Fibroblast of lung (primary cell): ENCODE data around the gene SRRM2. TPM values are rescaled to one million over a fixed set of nuclear protein-coding genes. Genes with fewer than 3 reads are reported as not detected.

Experiments
- DNase-seq, 2 donors: peaks; one replicate each; pipeline versions ENCODE4 v3.0.0 to v3.0.0-alpha.2; 2010; ENCODE audit warnings: low read depth in 2 of 2
- H2AFZ ChIP-seq: 2 replicates; pipeline ENCODE4 v1.5.1; 2012; ENCODE audit warnings: low read length, control low read depth, inconsistent platforms
- H3K27ac ChIP-seq: 2 replicates; pipeline ENCODE4 v1.5.1; 2011; ENCODE audit warnings: low read length, control low read depth; ENCODE audit not compliant: insufficient read depth
- H3K27me3 ChIP-seq: 2 replicates; pipeline ENCODE4 v1.5.1; 2011; ENCODE audit warnings: mild to moderate bottlenecking, low read length; ENCODE audit not compliant: control insufficient read depth, insufficient read depth
- H3K36me3 ChIP-seq: 2 replicates; pipeline ENCODE4 v1.5.1; 2011; ENCODE audit warnings: low read length; ENCODE audit not compliant: control insufficient read depth, insufficient read depth
- H3K4me1 ChIP-seq: 2 replicates; pipeline ENCODE4 v1.5.1; 2011; ENCODE audit warnings: low read length; ENCODE audit not compliant: control insufficient read depth, insufficient read depth; ENCODE audit errors: extremely low read depth
- H3K4me2 ChIP-seq: 2 replicates; pipeline ENCODE4 v1.5.1; 2011; ENCODE audit warnings: low read length, control low read depth; ENCODE audit not compliant: insufficient read depth; ENCODE audit errors: extremely low read depth
- H3K4me3 ChIP-seq, 4 experiments: fragments of 200-600 bp in 1 of 4; sonication (generic) in 1 of 4; replicated peaks in 1 of 4; 2 replicates each; pipeline ENCODE4 v1.5.1; 2011 to 2016; ENCODE audit warnings: low read length in 4 of 4, low read depth in 3 of 4, mild to moderate bottlenecking in 3 of 4, control low read depth in 2 of 4, inconsistent platforms in 1 of 4, mixed read lengths in 1 of 4; ENCODE audit not compliant: insufficient read depth in 1 of 4; ENCODE audit errors: control extremely low read depth in 1 of 4
- H3K79me2 ChIP-seq: 2 replicates; pipeline ENCODE4 v1.5.1; 2012; ENCODE audit warnings: mild to moderate bottlenecking, low read length, inconsistent platforms; ENCODE audit not compliant: control insufficient read depth, insufficient read depth
- H3K9ac ChIP-seq: 2 replicates; pipeline ENCODE4 v1.5.1; 2011; ENCODE audit warnings: mild to moderate bottlenecking, low read length, control low read depth; ENCODE audit not compliant: insufficient read depth
- H3K9me3 ChIP-seq: 2 replicates; pipeline ENCODE4 v1.5.1; 2012; ENCODE audit warnings: low read depth, low read length; ENCODE audit not compliant: control insufficient read depth, insufficient read depth
- H4K20me1 ChIP-seq: 2 replicates; pipeline ENCODE4 v1.5.1; 2011; ENCODE audit warnings: low read length; ENCODE audit not compliant: control insufficient read depth, insufficient read depth; ENCODE audit errors: extremely low read depth
- CTCF ChIP-seq, 2 donors: IDR thresholded peaks in 1 of 2; conservative IDR thresholded peaks in 1 of 2; 1 replicate in 1 of 2; 2 replicates in 1 of 2; pipeline ENCODE4 v1.5.1; 2011 to 2012; ENCODE audit warnings: low read length in 2 of 2, control low read depth in 1 of 2, inconsistent platforms in 1 of 2, low read depth in 1 of 2, mild to moderate bottlenecking in 1 of 2
- EZH2 ChIP-seq: IDR thresholded peaks from 2 replicates; pipeline ENCODE4 v1.5.1; 2012; ENCODE audit warnings: low read length, control low read depth, mild to moderate bottlenecking; ENCODE audit errors: missing control alignments
- polyA plus RNA-seq, 2 donors: library from polyadenylated mRNA; depleted of rRNA in 1 of 2; stranded (reverse) in 1 of 2; unstranded in 1 of 2; fragments of >200 nt; gene quantifications; 2 replicates each; pipeline ENCODE4 v1.2.1, GENCODE V29; 2011 to 2012; ENCODE audit warnings: missing spikeins in 1 of 2
- total RNA-seq: library from RNA; depleted of rRNA; stranded (reverse); fragments of >200 nt; gene quantifications from 2 replicates; pipeline ENCODE4 v1.2.1, GENCODE V29; 2014

The SRRM2 gene
- total and polyA plus RNA-seq, 2 donors (not counting 1 experiment from before 2014, with no cell fraction given) = 55.2 to 74.3 TPM

GRCh38 chr16:2713985-2714774, 38.3 kb upstream of the SRRM2 start:
- H3K9ac ChIP-seq = no peak overlapping the region
- DNase-seq = no peak
- H3K9me3 ChIP-seq = no peaks in the 10 kb centered on the region
- no peak for TF ChIP-seq EZH2
- no peak for TF ChIP-seq CTCF (conservative IDR thresholded peaks at IDR 0.05 in 1 of 2, IDR thresholded peaks at IDR 0.05 in 1 of 2; ENCODE audit: low read depth in 1 of 2, low read length in 2 of 2)
- H3K36me3 ChIP-seq = no peaks in the 10 kb centered on the region
- H3K27me3 ChIP-seq = no peaks in the 10 kb centered on the region
- no peaks in the 10 kb centered on the region for H3K4me1 ChIP-seq
- H3K4me2 ChIP-seq = no peak overlapping the region
- H3K79me2 ChIP-seq = no peaks in the 10 kb centered on the region
- H3K27ac ChIP-seq = no peak overlapping the region
- H2AFZ ChIP-seq = no peak overlapping the region
- no peak overlapping the region for H3K4me3 ChIP-seq
- H4K20me1 ChIP-seq = peaks cover 1% of the 10 kb centered on the region

GRCh38 chr16:2715064-2715463, 37.4 kb upstream of the SRRM2 start:
- TF ChIP-seq EZH2 (no peak), CTCF (conservative IDR thresholded peaks at IDR 0.05 in 1 of 2, IDR thresholded peaks at IDR 0.05 in 1 of 2; ENCODE audit: low read depth in 1 of 2, low read length in 2 of 2) (no peak)
- H3K4me3 ChIP-seq = no peak overlapping the region
- no peaks in the 10 kb centered on the region for H3K9me3 ChIP-seq
- H3K27ac ChIP-seq = no peak overlapping the region
- no peaks in the 10 kb centered on the region for H3K36me3 ChIP-seq
- H3K9ac ChIP-seq = no peak overlapping the region
- H4K20me1 ChIP-seq = peaks cover 1% of the 10 kb centered on the region
- H3K4me1 ChIP-seq = no peaks in the 10 kb centered on the region
- no peak overlapping the region for H3K4me2 ChIP-seq
- no peak overlapping the region for H2AFZ ChIP-seq
- DNase-seq = no peak
- H3K79me2 ChIP-seq = no peaks in the 10 kb centered on the region
- no peaks in the 10 kb centered on the region for H3K27me3 ChIP-seq

GRCh38 chr16:2715519-2715918, 36.9 kb upstream of the SRRM2 start:
- Histone ChIP-seq H3K27ac (no peak overlapping the region), H3K4me1 (no peaks in the 10 kb centered on the region), H3K9ac (no peak overlapping the region), H3K4me3 (no peak overlapping the region), H3K9me3 (no peaks in the 10 kb centered on the region), H3K4me2 (no peak overlapping the region), H3K79me2 (no peaks in the 10 kb centered on the region), H2AFZ (no peak overlapping the region), H3K27me3 (no peaks in the 10 kb centered on the region), H3K36me3 (no peaks in the 10 kb centered on the region), H4K20me1 (peaks cover 1% of the 10 kb centered on the region)
- TF ChIP-seq EZH2 (no peak), CTCF (conservative IDR thresholded peaks at IDR 0.05 in 1 of 2, IDR thresholded peaks at IDR 0.05 in 1 of 2; ENCODE audit: low read depth in 1 of 2, low read length in 2 of 2) (no peak)
- peak; percentile 27 to 50 for DNase-seq
